Activated CD4-positive, alpha-beta T cell treated with anti-CD3 and anti-CD28 coated beads, Interleukin-2, Interleukin-4, amounts not matched to agents 100 ng/mL and 50 ng/mL, durations not matched to agents 16 hours and 8 hours (primary cell): ENCODE data around the gene MARCHF9.

Source experiments
- DNase-seq: peaks from one replicate; pipeline ENCODE4 v3.0.0-alpha.2; 2020; ENCODE audit warnings: low spot score

MARCHF9 gene

DNA sequence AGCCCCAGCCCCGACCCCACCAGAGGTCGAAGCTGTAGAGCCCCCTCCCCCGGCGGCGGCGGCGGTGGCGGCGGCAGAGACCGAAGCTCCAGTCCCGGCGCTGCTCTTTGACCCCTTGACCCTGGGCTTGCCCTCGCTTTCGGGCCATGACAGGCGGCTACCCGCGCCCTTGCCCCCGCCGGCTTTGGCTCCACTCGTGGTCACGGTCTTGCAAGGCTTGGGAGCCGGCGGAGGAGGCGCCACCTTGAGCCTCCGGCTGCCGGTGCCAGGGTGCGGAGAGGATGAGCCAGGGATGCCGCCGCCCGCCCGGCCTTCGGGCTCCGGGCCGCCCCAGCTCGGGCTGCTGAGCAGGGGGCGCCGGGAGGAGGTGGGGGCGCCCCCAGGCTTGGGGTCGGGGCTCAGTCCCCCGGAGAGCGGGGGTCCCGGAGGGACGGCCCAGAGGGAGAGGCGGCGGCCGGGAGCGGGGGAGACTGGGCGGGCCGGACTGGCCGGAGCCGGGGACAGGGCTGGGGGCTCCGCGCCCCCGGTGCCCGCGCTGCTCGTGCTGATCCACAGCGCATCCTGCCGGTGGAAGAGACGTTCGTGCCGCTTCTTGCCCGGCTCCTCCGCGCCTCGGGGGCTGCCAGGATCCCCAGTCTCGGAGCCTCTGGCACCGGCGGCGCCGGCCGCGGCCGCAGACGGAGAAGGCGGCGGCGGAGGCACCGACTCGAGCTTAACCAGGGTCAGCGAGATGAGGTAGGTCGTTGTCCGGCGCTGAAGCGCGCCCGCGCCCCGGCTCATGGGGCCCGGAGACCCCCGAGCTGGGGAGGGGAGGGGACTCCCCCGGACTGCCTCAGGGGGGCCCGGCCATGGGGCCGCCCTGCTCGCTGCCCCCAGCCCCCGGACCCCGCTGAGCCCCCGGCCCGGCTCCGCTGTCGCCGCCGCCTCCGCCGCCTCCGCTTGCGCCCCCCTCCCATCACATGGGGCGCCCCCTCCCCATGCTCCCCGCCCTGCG lies 17.1 kb upstream of the MARCHF9 start:
- DNase-seq = no peak

- DNase-seq = no peak
Observed at GRCh38 chr12:57738661-57739237, 16.2 kb upstream of the MARCHF9 start, which contains the start of gene AGAP2. Gene AGAP2 (minus strand): TSS chr12:57738742. CDS start chr12:57738246, 496 bp downstream.

- DNase-seq = no peak
Observed at GRCh38 chr12:57739387-57739786, 15.5 kb upstream of the MARCHF9 start.

- DNase-seq = no peak
Observed at GRCh38 chr12:57739914-57740538, 14.9 kb upstream of the MARCHF9 start.

DNA sequence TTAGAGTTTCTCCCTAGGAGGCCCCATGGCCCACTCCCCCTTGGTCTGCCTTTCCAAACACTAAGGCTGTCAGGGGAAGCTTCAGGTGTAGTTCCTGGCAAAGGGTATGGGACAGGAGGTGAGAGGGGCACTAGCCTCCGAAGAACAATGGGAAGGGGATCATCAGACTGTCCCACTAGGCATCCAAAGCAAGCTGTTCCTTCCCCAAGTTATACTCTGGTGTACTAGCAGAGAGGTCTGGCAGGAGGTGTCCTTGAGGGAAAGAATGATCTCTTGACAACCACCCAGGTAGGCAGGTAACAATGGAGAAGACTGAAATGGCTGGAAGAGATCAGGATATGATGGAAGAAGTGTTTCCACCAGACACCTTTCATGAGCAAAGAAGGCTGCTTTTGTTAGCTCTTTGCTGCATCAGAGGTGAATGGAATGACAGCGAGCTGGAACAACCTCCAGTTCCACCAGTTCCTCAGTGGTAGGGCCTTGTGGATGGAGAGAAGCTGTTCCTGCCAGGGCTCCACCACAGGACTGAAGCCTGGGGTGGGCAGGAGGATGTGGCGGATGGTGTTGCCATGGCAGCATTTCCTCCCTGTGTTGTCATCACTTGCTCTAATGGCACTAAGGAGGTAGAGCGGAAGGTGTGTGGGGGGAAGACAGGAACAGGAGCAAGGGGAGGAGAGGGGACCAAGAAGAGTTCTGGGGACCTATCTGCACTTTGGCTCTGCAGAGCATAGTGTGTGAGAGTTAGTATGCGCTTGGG lies 14.1 kb upstream of the MARCHF9 start:
- DNase-seq = peak; percentile 86

DNA sequence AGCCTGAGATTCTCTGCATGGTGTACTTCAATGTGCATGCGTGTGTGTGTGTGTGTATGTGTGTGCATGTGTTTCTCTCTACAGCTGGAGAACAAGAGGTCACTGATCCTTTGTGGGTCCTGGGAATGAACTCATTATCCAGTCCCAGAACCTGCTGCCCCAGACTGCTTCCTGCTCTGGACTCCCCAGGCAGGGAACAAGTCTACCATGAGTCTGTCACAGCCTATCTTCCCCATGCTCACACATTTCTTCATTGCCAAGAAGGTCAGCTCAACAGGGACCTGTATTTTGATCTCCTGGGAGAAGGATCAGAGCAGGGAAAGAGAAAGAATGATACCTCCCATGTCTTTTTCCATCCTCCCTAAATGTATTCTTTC lies 13.5 kb upstream of the MARCHF9 start:
- no peak for DNase-seq

DNA sequence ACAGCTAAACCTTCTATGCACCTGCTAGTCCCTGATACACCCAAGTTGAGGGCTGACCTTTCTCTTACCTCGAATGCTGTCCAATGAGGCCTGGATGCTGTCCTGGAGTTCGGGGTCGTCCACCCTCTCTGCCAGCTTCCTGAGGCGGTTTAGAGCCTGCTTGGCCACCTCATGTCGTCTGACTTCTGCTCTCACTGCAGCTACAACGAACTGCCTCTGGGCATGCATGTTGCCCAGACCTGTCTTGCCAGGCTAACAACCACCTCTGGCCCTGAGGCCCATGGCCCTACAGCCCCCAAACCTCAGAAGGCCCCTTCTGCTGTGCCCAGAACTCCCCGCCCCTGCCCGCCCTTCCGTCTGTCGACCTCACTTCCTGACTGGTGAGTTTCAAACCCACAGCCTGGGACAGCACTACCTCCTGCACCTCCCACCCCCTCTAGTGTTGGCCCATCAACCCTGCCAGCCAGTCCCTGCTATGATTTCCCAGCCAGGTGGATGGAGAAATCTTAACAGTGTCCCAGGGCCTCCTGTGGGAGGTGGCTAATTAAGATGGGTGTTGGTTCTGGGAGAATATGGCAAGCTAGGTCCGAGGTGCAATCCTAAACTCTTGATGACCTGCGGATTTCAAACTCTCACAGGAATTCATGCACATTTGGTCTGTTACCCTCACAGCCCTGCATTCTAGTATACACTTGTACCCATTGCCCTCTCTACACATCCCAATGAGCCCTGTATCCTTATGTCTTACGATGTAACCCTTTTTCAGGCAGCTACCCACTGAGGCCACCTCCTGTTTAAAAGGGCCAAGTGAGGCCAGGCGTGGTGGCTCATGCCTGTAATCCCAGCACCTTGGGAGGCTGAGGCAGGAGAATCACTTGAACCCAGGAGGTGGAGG lies 12.8 kb upstream of the MARCHF9 start:
- peak; percentile 88 for DNase-seq

DNA sequence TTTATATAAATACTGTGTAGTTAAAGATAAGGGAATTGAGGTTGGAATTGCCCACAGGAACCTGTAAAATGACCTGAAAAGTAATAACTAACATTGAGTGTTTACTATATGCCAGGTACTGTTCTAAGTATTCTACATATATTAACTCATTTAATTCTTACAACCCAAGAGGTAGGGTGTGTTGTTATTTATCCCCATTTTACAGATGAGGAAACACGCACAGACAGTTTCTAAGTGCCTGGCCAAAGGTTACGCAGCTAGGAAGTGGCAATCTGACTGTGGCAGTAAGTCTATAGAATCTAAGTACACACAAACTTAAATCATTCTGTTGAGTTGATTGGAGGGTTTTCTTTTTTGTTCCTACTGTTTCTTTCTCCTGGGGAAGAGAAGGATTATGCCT lies 11.1 kb upstream of the MARCHF9 start:
- DNase-seq = no peak

GRCh38 chr12:57744194-57744776 lies 10.6 kb upstream of the MARCHF9 start:
- peak; percentile 67 for DNase-seq

- DNase-seq = peak; percentile 95
Observed at GRCh38 chr12:57744777-57745484, 10.0 kb upstream of the MARCHF9 start, which contains the start of gene TSPAN31. Gene TSPAN31 (plus strand): TSS chr12:57745039. CDS start chr12:57745155, 116 bp downstream.

- DNase-seq = no peak
Observed at GRCh38 chr12:57745485-57745881, 9.4 kb upstream of the MARCHF9 start.

GRCh38 chr12:57746025-57746424 lies 8.9 kb upstream of the MARCHF9 start:
- no peak for DNase-seq

GRCh38 chr12:57749061-57749460 lies 5.8 kb upstream of the MARCHF9 start:
- no peak for DNase-seq

DNA sequence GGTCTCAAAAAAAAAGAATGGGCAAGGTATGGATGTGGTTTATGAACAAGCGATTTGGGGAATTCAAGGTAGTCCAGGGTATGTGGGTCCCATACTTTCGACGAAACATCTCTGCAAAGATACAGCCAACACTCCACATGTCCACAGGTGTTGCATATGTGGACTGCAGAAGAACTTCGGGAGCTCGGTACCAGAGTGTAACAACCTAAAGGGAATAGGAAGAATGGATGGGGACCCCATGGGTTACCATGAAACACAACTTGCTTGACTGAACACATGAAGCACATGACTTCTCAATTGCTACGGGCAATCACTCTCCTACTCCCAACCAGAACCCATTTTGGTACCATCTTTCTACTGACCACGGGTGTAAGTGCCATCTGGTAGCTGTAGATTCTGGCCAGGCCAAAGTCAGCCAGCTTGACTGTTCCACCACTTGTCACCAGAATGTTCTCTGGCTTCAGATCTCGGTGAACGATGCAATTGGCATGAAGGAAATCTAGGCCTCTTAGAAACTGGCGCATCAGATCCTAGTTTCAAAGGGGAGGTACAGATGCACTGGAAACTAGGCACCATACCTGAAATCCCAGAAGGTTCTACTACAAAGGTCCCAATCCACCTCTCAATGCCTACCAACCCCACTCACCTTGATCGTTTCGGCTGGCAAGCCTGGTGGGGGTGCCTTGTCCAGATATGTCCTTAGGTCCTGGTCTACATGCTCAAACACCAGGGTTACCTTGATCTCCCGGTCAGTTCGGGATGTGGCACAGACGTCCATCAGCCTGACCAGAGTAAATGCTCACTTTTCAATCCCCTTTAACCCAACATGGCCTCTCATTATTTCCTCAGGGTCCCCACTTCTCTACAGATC lies 4.1 kb upstream of the MARCHF9 start:
- DNase-seq = no peak

- no peak for DNase-seq
Observed at GRCh38 chr12:57751432-57751787, 3.5 kb upstream of the MARCHF9 start.

DNA sequence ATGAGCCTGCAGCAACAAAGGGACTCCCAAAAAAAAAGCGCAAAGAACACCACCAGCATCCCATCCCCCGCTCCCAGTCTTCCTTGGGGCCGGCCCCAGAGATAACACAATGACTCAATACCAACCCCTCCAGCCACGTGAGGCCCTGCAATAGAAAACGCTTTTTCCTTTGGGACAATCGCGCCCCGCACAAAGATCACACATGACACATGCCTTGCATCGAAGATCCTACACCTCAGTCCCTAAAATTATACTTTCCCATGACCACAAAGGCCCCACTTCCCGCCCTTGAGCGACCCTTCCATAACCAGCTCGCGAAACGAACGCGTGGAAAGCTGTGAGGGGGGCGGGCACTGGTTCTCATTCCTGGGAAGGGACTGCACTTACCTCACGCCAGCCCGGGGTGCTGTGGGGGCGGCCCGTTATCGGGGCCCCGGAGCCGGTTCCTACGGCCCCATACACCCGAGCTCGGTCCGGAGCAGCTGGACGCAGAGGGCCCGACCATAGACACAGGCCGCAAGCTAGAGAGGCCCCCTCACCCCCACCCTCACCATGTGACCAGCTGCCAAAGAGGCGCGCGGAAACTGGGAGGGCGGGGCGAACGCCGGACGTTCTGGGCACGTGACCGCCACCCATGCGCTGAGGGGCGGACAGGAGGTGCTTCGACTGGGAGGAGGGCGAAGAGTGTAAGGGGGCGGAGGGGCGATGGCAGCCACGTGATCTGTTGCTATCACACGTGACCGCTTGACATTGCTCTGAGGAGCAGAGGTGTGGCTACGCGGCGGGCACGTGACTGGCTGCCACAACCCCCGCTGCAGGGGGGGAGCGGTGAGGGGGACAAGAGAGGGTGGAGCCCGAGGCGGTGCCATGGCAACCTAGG lies 2.9 kb upstream of the MARCHF9 start, which contains the start of gene CDK4:
TSS of gene CDK4 (minus strand) at position 523 of the 880 bp plus-strand sequence. CDS start 593 bp downstream, outside the sequence.
- DNase-seq = peak; percentile 99

DNA sequence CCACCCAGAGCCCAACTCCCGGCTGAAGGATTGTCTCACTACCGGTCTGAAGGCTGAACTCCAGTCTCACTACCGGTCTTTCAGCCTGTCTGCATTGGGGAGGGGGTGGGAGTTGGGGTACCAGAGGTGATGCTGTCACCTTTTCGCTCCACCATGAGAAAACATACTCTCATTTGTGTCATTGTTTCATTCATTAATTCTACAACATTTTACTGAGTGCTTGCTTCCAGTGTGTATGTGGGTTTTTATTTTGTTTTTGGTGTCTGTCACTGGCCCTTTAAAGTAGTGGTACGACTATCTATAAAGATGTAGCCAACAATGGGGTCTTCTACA lies 2.3 kb upstream of the MARCHF9 start:
- DNase-seq = no peak

DNA sequence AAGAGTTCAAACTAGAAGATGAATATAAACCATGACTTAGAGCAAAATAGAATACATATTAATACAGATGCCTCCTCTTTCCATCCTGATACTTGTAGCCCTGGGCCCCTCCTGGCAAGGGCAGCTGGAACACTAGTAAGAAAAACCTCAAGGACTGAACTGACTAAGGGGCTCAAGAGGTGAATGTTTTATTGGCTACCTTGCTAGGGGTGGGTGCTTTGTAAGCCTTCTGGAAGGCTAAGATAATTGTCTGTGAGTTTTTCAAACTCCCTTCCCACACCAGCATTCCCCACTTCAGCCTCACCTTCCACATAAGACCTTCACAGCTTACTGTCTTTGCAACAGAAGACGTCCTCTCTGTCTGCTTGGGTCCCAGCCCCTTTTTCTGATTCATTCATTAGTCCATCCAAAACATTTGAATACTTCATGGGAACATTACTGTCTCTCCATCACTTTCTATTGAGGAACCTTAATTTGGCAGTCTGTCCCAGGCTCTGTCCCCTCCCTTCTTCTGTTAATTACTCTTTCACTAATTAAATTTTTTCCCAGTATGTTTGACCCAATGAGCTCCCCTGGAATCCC lies 1.1 kb upstream of the MARCHF9 start:
- no peak for DNase-seq
